Dedifferentiated amniotic fluid mesenchymal stem cell (primary cell): ENCODE data around the gene TMEM123.

Source experiments
- DNase-seq: peaks from one replicate; pipeline ENCODE4 v3.0.0-alpha.2; 2016; ENCODE audit errors: extremely low spot score

Gene TMEM123

DNA sequence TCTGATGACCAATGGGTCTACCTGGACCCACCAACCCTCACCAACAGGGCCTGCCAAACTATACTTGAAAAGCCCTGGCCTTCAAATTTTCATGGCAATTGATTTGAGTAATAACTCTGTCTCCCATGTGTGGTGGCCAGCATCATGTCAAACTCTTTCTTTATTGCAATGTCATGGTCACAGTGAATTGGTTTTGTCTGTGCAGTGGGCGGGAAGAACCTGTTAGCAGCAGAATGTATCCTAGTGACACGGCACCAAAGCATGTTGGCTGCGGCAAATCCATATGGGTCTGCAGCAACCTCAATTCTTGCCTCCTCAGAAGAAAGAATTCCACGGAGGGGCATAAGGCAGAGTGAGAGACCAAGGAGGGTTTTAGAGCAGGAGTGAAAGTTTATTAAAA is 19.6 kb upstream of the TMEM123 start:
- DNase-seq: no peak

DNA sequence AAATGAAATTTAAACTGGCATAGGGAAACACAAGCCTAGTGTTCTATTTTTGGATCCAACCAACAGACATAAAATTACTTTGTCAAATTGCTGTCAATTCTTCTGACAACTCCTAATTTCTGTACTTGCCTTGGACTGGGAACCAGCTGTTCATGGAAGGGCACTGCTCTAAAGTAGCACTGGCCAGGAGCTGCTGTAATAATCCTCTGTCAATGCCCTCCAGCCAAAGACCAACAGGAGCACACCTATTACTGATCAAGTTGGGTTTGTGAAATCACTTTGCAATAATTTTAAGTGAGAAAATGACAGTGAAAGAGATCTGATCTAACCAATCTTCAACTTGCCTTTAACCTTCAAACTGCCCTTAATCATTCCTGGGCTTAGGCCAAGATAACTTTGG is 18.9 kb upstream of the TMEM123 start:
- no peak for DNase-seq

DNA sequence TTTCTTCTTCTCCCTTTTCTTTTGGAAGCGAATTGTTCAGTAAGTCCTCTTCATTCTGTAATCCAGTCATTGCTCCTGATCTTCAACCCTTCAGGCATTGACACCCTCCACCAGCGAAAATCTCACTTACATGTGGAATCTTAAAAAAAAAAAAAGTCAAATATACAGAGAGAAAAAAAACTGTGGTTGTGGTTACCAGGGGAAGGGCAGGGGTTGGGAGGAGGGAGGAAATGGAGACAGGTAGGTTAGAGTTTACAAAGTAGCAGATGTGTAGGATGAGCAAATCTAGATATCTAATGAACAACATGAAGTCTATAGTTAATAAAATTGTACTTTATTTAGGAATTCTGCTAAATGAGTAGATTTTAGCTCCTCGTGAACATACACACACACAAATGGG is 17.7 kb upstream of the TMEM123 start:
- DNase-seq: no peak

DNA sequence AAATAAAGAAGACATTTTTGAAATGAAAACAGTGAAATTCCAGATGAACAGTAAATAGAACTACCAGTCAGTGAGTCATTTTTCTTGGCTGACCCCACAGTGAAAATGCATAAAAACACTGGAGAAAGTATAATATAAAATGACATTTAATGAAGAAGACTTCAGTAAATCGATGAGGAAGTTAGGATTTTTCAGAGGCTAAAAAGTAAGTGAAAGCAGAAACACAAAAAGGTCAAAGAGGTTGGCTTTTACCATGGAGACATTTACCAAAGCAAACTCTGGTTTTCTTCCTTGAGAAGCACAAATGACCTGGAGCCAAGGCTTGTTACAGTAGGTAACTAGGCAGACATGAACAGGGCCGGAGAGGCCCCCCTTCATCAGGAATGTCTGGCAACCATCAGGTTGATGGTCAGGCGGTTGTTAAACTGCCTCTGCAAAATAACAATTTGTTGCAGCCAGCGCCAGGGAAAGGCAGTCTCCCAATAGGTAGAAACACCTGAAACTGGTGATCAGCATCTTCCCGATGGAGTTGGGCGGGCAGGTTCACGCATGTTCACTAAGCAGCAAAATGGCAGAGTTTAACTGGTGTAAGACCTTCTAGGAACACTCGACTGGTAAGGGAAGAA is 16.7 kb upstream of the TMEM123 start:
- DNase-seq: peak; percentile 23

DNA sequence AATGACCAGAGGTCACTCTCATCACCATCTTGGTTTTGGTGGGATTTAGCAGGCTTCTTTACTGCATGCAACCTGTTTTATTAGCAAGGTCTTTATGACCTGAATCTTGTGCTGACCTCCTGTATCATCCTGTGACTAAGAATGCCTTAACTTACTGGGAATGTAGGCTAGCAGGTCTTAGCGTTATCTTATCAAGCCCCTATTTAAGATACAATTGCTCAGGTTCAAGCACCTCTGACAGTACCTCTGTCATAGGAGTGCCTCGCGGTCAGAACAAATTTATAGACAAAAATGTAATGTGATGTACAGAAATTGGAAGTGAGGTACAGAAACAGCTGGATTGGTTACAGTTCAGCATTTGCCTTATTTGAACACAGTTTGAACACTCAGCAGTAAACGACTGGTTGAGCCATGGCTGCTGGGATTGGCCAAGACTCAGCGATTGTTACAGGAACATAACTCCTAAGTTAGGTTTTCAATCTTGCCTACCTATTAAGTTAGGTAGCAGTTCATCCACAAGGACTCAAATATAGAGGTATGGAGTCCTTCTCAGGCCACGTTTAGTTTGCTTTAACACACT is 16.1 kb upstream of the TMEM123 start:
- DNase-seq: no peak

DNA sequence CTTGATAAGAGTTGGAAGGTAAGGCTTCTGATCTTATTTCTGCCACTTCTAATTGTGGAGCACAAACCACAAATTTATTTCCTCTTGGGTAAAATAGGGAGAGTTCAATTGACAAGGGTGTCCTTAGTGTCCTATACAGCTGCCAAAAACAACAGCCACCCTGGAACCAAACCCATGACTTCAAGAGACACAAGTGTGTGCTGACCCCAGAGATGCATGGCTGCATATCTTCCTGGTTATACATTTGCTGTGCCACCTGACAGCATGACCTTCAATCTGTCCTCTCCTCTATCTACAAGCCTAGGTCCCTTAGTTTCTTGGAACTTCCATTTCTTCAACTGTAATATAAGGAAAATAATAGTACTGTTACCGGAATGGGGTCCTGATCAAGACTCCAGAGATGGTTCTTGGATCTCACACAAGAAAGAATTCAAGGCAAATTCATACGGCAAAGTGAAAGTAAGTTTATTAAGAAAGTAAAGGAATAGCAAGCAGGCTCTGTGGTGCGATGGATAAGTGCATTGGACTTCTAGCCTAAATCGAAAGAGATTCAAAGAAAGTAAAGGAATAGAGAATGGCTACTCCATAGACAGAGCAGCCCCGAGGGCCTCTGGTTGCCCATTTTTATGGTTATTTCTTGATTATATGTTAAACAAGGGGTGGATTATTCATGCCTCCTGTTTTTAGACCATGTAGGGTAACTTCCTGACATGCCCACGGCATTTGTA is 15.5 kb upstream of the TMEM123 start:
- no peak for DNase-seq

DNA sequence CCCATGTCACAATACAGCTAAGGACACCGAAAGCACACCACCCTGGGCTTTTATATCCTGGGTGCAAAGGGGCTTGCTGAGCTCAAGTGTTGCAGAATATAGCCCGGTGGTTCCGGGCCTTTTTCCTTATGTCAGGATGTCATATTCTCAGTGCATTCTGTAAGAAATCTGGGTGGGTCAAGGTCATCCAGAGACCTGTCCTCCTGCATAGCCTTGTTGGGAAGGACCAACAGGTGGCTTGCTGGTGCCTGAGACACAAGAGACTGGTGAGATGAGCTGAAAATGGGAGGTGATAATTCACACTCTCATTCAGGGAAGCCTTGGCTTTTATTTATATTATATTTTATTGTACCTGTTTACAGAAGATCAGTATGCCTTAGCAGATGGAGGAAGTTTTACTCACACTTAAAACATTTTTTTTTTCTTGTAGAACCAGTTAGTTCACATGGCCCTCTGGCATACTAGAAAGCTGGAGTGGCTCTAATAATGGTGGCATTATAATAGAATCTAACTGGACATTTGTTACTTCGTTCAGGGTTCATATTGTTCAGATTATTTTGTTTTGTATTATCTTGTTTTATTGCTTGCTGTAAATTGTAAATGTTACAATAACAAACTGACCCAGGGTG is 14.6 kb upstream of the TMEM123 start:
- no peak for DNase-seq

DNA sequence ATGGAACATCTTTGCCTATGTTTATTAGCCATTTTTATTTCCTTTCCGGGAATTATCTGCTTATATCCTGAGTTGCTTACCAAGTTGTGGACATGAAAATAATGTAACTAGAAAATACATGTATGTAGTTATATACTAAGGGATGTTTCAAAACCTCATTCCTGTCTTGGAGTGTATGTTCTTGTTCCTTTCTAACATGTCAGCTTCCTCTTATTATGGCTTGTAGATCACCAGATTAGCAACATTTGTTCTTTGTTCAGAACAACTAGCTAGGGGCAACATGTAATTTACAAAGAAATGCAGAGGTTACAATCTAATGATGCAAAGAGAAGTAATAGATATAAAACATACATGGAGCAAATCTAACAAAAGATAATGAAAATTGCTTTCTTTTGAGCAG is 13.1 kb upstream of the TMEM123 start:
- no peak for DNase-seq

DNA sequence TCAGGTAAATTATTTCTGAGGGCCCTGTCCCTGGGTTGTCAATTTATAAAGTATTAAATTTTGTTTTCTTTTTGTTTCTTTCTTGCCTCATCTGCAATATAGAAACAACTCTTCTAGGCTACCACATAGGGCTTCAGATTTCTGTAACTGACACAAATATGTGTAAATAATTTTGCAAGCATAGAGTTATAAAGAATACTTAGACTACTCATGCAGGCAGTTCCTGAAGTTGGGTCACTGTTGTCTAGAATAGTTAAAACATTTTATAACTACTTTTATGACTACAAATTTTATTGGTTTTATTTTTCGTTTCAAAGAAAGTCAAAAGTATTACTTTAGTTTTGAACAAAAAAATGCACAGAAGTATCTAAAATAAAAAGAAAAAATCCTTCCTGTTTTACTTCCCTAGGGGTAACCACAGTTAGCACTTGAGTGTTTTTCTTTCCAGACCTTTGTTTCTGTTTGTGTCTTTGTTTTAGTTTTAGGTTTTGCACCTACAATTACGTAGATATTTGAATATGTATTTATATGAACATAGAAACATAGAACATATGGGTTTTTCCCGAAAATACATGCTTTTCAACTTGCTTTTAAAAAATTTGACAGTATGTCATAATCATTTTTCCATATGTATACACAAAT is 12.4 kb upstream of the TMEM123 start:
- no peak for DNase-seq

DNA sequence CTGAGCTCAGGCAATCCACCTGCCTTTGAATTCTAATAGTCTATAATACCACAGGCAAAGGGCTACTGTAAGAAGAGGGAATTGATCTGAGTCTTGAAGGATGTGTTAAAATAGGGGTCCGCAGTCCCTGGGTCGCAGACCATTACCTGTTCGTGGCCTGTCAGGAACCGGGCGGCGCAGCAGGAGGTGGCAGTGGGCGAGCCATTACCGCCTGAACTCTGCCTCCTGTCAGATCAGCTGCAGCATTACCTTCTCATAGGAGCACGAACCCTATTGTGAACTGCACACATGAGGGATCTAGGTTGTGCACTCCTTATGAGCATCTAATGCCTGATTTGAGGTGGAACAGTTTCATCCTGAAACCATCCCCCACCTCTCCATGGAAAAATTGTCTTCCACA is 11.5 kb upstream of the TMEM123 start:
- no peak for DNase-seq

DNA sequence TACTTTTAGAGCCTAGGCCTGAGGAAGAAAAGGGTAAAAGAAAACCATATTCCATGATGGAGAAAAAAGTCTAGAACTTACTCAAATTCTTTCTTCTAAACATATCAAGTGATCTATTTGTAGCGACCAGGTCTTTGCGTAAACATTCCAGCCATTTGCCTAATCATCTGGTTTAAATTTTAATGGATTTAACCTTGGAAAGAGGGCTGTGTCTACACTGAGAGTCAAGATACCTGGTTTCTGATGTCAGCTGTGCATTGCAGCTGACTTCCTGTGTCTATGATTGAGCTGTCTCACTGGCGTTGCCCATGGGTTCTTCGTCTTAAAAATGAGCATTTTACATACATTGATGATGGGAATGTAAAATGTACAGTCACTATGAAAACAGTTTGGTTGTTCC is 10.0 kb upstream of the TMEM123 start:
- DNase-seq: no peak

DNA sequence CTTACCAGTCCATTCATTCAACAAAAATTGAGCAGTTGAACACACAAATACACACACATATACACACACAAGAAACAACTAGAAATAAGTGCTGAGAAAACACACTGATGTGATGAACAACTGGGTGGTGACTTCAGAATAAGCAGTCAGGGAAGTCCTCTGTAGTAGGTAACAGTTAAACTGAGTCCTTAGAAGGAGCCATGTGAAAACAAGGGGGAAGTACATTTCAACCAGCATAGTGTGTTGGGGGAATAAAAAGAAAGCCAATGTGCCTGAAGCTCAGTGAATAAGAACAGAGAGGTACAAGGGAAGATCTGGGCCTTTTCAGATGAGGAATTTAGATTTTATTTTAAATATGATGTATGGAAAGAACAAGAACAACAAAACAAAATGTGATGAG is 6.8 kb upstream of the TMEM123 start:
- DNase-seq: no peak

DNA sequence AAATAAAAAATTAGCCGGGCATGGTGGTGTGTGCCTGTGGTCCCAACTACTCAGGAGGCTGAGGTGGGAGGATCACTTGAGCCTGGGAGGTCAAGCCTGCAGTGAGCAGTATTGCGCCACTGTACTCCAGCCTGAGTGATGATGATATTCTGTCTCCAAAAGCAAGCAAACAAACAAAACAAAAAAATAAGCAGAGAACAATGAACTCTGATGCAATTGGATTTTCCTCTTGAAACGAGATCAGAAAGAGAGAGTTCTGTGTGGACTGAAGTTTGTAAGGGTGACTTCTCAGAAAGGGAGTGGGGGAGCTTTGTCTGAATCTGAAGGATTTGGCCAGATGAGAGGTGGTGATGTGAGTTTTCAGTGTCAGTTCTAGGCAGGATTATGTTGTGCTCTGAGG is 6.0 kb upstream of the TMEM123 start:
- no peak for DNase-seq

DNA sequence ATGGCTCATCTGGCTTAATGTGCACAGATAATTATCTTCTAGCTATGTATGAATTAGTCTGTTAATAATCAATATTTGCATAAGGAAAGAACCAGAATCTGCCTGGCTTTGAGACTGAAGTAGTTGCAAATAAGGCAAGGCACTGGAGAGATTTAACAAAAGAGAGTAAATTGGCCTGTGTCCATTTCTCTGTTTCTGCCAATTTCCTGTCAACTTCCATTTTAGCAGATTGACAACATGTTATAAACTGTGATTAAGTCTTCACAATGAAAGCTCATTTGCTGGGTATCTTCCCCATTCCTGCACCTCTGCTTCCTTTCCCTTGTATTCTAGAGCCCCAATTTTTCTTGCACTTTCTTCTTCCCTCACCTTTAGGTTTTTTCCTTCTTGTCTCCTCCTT is 5.3 kb upstream of the TMEM123 start:
- DNase-seq: no peak

DNA sequence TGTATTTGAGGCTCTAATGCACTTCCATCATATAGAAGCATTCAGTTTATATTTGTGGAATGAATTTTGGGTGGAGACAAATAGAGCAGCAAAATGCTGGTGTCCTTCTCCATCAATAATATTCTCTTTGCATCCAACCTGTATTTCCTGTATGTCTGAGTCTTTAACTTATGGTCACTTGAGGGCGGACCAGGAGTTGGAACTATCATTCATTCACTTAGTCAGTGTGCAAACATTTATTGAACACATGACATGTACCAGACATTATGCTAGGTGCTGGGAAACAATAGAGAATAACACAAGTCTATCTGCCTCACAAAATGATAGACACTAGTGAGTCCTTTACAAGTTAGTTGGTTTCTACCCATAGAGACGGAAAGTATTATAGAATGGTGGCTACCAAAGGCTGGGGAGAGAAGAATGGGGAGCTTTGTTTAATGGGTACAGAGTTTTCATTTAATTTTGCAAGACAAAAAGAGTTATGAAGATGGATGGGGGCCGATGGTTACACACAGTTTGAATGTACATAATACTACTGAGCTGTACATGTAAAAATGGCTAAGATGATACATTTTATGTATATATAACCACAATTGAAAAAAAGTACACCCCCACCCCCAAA is 4.6 kb upstream of the TMEM123 start:
- DNase-seq: no peak

DNA sequence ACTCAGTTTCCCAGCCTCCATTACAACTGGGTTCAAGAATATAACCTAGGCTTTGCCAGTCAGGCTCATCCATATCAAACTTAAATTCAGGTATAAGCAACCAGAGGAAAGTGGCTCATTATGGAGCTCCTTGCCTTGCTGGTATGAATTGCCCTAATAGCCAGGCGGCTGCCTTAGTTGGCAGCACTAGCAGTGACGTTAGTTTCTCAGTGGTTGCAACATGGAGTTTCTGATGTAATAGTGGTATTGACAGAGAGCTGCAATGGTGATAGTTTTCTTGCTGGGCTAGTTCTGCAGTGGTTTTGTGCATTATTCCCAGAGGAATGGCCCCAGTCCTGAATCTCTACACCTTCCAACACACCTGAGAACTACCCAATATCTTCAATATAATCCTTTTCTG is 3.8 kb upstream of the TMEM123 start:
- no peak for DNase-seq

DNA sequence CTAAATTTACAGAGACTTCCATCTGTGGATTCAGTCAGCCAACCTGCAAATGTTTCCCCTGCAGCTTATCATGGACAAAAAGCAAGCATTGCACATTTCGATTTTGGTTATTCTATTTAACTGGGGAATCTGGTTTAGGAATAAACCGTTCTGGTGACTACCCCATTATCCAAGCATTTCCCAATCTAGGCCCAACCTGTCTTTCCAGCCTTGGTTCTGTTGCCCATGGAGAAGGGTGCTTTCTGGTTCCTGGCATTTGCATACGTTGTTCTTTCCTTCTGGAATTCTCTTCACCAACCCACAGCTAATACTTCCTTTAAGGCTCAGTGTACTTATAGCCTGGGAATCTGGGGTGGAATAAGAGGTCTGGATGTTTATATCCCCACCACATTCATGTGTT is 1.4 kb upstream of the TMEM123 start:
- no peak for DNase-seq

DNA sequence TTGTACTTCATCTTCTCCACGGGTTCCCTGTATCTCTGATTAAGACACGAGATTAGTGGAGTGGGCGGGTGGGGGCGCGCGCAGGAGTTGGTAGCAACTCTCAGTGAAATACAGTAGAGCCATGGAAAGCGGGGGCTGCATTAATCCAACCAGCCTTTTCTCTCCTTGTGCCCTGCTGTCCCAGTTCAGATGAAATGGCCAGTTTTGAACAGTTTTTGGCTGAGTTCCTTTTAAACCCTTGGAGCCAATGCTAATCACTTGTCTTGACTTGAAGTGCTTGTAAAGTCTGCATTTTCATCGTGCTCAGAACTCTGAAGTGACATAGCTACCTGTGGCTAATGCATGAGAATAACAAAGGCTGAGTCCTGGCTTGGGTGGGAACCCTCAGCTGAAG is 734 bp upstream of the TMEM123 start:
- no peak for DNase-seq

DNA sequence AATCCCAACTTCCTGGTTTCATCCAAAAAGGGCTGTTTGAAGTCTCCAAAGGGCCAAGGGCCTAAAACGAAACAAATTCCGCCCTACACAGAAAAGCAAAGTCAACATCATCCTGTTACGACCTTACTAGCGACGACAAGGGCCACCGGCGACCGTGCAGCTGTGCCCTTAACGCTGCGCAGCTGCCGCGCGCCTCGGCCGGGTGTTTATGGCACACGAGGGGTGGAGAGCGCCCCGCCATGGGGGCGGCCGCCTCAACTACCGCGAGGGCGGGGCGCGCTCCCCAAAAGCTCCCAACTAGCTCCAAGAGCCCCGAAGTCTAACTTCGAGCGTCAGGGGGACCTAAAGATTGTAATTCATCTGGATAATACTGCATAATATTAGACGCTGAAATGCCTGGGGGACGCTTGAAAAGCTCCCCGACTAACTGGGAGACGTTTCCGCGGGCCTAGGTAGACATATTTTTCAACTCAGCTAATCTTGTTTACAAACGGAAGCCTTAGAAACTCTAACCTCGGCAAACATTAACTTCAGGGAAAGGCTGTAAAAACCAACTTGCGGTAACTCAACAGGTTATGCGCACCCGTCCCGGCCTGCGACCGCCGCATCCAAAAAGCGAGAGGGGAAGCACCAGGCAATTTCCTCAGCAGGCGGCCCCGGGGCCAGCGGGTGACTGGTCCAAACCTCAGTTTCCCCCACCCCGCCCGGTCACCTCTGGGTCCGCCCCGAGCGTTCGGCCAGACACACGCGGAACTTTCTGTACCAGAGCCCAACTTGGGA is 694 bp downstream of the TMEM123 start:
- no peak for DNase-seq

DNA sequence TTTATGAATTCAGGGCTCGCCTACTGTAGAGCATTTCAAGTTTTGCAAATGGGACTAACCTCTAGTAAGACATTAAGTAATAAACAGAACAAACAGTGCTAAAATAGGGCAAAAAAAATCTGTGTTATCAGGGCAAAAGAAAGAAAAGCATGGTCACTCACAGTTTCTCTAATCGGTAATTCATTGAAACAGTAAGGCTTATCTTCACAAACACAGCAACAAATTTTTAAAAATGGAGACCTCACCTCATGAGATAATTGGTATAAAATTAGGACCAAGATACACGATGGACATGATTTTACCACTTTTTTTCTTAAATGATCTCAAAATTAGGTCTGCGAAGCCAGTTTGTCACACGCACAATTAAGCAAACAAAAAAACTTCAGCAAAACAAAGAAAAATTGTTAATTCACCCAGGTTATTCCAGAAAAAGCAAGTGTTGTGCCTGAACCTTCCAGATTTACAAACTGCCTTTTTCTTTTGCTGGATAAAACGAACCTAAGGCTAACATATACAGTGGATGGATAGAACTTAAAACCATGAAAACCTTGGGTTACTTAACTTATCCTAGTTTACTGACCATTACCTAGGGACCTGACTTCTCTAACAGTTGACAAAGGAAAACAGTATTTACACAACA is 1.4 kb downstream of the TMEM123 start:
- no peak for DNase-seq
